ENCODE results near the gene ARID1A. TPM values are rescaled to one million over a fixed set of nuclear protein-coding genes. Genes with fewer than 3 reads are reported as not detected.

Gene ARID1A
- total RNA-seq, 2 donors from 2014 or later = 71.4 to 92.8 TPM

- Histone ChIP-seq H3K9me3 (no peaks in the 10 kb centered on the region), H3K4me3 (no peak overlapping the region), H3K27me3 (replicated peaks; ENCODE audit: insufficient read depth) (no peaks in the 10 kb centered on the region), H3K36me3 (no peaks in the 10 kb centered on the region), H3K4me1 (replicated peaks) (peaks cover 61% of the 10 kb centered on the region), H3K27ac (peak overlapping the region; percentile 53 to 68)
- intact Hi-C loops (cut with DNase I) = no loop called here
- no peak for DNase-seq (ENCODE audit: low spot score)
- no peak for TF ChIP-seq POLR2A (IDR thresholded peaks at IDR 0.05)
- TF ChIP-seq POLR2AphosphoS5 (IDR thresholded peaks at IDR 0.05) = peak; percentile 17
- no peak for TF ChIP-seq CTCF (IDR thresholded peaks at IDR 0.05)
Measured at GRCh38 chr1:26700711-26701110, 4.9 kb downstream of the ARID1A start.

- no peaks in the 10 kb centered on the region for H3K36me3 ChIP-seq
- TF ChIP-seq POLR2A (IDR thresholded peaks at IDR 0.05) (no peak), POLR2AphosphoS5 (IDR thresholded peaks at IDR 0.05) (no peak), CTCF (IDR thresholded peaks at IDR 0.05) (no peak)
- intact Hi-C loops (cut with DNase I) = no loop called here
- no peak overlapping the region for H3K4me3 ChIP-seq
- H3K9me3 ChIP-seq = no peaks in the 10 kb centered on the region
- peaks cover 64% of the 10 kb centered on the region for H3K4me1 ChIP-seq (replicated peaks)
- H3K27me3 ChIP-seq (replicated peaks; ENCODE audit: insufficient read depth) = no peaks in the 10 kb centered on the region
- WGBS = 41% methylated on average over 5 of the region's 5 CpGs
- H3K27ac ChIP-seq = peak overlapping the region; percentile 53 to 68
- no peak for DNase-seq (ENCODE audit: low spot score)
Measured at GRCh38 chr1:26701266-26701994, 5.6 kb downstream of the ARID1A start.

- peak overlapping the region; percentile 53 to 68 for H3K27ac ChIP-seq
- H3K9me3 ChIP-seq = no peaks in the 10 kb centered on the region
- no peak for TF ChIP-seq CTCF (IDR thresholded peaks at IDR 0.05)
- peak; percentile 67 for TF ChIP-seq POLR2AphosphoS5 (IDR thresholded peaks at IDR 0.05)
- peak; percentile 21 for TF ChIP-seq POLR2A (IDR thresholded peaks at IDR 0.05)
- no peaks in the 10 kb centered on the region for H3K27me3 ChIP-seq (replicated peaks; ENCODE audit: insufficient read depth)
- H3K36me3 ChIP-seq = no peaks in the 10 kb centered on the region
- peak; percentile 74 for DNase-seq (ENCODE audit: low spot score)
- peak overlapping the region in 1 of 2 donors; percentile 0 for H3K4me3 ChIP-seq
- intact Hi-C loops (cut with DNase I) = no loop called here
- WGBS = 12% methylated on average over 4 of the region's 4 CpGs
- H3K4me1 ChIP-seq (replicated peaks) = peaks cover 64% of the 10 kb centered on the region
Measured at GRCh38 chr1:26701995-26702679, 6.3 kb downstream of the ARID1A start.

- Histone ChIP-seq H3K36me3 (no peaks in the 10 kb centered on the region), H3K27me3 (replicated peaks; ENCODE audit: insufficient read depth) (no peaks in the 10 kb centered on the region), H3K27ac (peak overlapping the region; percentile 53 to 68), H3K4me3 (peak overlapping the region in 1 of 2 donors; percentile 0), H3K4me1 (replicated peaks) (peaks cover 70% of the 10 kb centered on the region), H3K9me3 (no peaks in the 10 kb centered on the region)
- 11% methylated on average over 1 of the region's 1 CpG for WGBS
- intact Hi-C loops (cut with DNase I) = no loop called here
- TF ChIP-seq POLR2A (IDR thresholded peaks at IDR 0.05) = no peak
- no peak for TF ChIP-seq CTCF (IDR thresholded peaks at IDR 0.05)
- TF ChIP-seq POLR2AphosphoS5 (IDR thresholded peaks at IDR 0.05) = no peak
- DNase-seq (ENCODE audit: low spot score) = no peak
Measured at GRCh38 chr1:26702680-26703038, 6.8 kb downstream of the ARID1A start.

GRCh38 chr1:26703478-26703877 lies 7.7 kb downstream of the ARID1A start:
- Histone ChIP-seq H3K4me3 (no peak overlapping the region), H3K4me1 (replicated peaks) (peaks cover 71% of the 10 kb centered on the region), H3K36me3 (no peaks in the 10 kb centered on the region), H3K9me3 (no peaks in the 10 kb centered on the region), H3K27ac (peak overlapping the region; percentile 53 to 75), H3K27me3 (replicated peaks; ENCODE audit: insufficient read depth) (no peaks in the 10 kb centered on the region)
- TF ChIP-seq POLR2AphosphoS5 (IDR thresholded peaks at IDR 0.05) = no peak
- no peak for TF ChIP-seq POLR2A (IDR thresholded peaks at IDR 0.05)
- TF ChIP-seq CTCF (IDR thresholded peaks at IDR 0.05) = no peak
- intact Hi-C loops (cut with DNase I) = no loop called here
- DNase-seq (ENCODE audit: low spot score) = no peak

Data from prostate gland (tissue), 2 donors.